Amygdala (tissue), 56 donors: ENCODE results near the gene FAM81A.

Experiments
- DNase-seq, 56 donors: peaks; one replicate each; lab custom pipeline; 2025; lab: John Stamatoyannopoulos, UW

FAM81A gene

DNA sequence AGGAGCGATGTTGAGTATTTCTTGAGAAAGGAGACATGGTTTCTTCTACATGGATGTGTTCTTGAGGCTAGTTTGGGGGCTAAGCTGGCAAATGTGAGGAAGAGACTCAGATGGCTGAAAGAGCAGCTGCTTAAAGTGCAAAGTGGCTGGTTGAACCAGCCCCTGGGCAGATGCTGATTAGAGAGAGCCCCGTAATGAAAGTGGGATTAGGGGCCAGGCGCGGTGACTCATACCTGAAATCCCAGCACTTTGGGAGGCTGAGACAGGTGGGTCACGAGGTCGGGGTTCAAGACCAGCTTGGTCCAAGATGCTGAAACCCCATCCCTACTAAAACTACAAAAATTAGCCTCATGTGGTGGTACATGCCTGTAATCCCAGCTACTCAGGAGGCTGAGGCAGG is 98.6 kb downstream of the FAM81A start:
- DNase-seq: no peak

DNA sequence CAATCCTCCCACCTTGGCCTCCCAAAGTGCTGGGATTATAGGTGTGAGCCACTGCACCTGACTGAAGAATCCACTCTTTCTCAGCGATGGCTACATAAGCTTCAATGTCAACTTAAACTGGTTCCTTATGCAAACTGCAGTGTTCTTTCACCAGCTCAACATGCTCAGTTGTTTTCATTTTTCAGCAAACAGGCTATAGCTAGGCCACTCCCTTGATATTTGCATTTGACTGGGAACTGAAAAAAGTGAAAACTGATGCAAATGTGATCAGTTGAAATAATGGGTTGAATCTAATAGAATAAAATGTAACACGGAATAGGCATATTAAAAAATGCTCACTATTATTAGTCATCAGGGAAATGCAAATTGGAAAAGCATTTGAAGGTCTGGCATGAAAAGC is 99.4 kb downstream of the FAM81A start:
- DNase-seq: no peak

DNA sequence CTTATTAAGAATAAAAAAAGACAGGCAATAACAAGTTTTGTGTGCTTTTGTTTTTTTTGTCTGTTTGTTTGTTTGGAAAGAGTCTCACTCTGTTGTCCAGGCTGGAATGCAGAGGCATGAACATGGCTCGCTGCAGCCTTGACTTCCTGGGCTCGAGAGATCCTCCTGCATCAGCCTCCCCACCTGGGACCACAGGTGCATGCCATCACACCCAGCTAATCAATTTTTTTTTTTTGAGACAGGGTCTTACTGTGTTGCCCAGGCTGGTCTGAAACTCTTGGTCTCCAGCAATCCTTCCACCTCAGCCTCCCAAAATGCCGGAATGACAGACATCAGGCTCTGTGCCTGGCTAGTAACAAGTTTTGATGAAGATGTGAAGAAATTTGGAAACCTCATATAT is 100.5 kb downstream of the FAM81A start:
- DNase-seq: no peak

DNA sequence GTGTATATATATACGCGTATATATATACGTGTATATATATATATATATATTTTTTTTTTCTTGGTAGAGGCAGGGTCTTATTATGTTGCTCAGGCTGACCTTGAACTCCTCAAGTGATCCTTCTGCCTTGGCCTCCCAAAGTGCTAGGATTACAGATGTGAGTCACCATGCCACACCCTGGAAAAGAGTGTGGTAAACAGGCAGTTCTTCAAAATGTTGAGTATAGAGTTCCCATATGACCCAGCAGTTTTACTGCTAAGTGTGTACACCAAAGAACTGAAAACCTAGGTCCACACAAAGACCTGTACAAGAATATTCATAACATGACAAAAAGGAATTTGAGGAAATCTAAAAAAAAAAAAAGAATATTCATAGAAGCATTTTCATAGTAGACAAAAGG is 101.8 kb downstream of the FAM81A start:
- DNase-seq: no peak

DNA sequence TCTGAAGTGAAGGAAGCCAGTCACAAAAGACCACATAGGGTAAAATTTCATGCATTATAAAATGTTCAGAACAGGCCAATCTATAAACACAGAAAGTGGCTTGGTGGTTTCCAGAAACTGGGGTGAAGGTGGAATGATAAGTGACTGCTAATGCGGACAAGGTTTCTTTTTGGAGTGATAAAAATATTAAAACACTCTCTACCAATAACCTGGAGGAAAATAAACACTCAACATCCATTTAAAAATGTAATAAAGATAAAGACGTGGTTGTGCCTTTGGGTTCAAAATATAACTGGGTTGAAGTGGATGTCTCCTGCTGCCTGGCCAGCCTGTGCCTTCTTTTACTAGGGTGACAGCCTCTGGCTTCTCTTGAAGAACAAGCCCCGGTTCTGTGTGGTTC is 102.7 kb downstream of the FAM81A start:
- DNase-seq: no peak

DNA sequence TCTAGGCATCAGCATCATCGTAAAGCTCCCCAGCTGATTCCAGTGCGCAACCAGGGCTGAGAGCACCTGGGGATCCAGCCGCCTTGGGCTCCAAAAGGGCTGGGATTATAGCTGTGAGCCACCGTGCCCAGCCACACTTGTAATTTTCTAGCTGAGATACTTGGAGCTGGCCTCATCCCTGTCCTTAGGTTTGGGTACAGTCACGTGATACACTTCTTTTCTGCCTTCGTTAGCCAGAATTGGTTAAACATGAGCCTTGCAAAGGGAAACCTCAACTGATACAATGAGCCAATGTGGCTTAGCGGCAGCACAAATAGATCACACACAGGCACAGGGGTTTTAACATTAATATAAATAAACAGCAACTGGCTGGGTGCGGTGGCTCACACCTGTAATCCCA is 103.8 kb downstream of the FAM81A start:
- no peak for DNase-seq

DNA sequence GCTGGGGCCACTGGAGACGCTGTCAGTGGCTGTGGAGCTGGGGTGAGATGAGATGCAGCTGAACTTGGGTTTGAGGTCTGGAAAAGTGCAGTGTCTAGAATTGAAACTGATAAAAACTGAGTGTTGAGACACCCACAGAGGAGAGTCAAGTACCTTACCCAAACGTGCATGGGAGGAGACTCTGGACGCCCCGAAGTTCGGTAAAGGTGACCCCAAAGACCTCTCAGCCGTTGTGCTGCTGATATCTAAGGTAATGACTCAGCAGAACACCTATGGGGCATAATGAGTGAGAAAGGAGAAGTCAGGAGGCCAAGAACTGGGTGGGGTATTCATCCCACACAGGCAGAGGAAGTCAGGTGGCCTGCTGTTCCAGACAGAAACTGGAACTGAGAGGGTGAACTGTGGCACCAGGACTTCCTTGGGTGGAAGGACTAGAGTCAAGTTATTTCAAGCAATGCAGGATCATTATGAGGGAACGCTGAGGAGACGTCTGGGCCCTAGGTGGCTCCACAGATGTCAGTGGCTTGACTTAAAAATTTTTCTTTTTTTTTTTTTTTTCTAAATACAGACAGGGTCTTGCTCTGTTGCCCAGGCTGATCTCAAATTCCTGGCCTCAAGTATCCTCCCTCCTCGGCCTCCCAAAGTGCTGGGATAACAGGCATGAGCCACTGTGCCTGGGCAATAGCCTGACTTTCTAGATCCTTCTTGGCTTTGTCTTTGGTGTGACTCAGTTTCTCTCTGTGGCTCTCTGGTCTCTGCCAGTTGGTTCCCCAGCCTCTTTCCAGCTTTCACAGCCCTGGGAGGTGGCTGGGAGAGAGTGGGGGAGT is 105.9 kb downstream of the FAM81A start:
- DNase-seq: no peak

DNA sequence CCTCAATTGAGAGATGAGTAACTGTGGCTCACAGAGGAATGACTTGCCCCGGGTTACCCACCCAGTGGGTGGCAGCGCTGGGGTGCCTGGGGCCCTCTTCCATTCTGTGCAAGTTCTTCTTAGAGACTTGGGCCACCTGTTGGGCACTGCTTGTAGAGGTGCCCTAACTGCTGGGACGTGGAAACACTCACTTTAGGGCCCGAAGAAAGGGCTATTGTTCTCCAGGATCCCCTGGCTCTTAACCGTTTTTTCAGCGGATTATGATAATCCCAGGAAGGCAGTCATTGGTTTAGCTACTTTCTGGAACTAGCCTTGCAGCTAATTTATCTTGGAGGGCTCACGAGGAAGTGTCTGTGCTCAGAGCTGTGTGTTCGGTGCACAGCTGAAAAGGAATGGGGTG is 107.6 kb downstream of the FAM81A start:
- no peak for DNase-seq

DNA sequence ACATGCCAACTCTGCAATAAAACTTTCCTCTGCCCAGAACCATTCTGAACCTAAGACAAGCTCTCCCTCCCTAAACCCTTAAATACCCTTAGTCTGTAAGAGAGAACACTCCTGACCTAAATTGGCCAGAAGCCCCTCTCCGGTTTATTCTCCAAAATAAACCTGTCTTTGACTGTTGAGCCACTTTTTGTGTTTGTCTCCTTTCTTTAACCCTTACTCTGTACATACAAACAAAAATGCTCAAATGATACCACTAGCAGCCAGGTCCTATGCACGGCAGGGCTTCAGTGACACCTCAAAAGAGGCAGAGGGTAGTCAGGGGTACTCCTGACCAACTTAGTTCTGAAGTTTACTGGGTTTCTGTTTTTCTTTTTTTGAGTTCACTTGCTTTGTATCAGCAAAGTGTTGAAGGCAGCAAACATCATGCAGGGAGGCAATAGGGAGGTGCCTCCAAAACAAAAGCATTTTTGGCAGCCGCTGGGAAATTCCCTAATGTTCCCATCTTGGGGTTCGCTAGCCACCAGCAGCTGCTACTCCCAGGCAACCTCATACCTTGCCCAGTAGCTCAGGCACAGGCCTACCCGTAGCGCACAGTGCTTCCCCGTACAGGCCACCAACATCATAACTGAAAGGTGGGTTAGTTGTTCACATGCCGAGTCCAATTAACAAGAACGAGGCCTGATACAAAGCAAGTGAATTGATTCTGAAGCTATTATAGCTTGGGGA is 110.7 kb downstream of the FAM81A start:
- DNase-seq: no peak

DNA sequence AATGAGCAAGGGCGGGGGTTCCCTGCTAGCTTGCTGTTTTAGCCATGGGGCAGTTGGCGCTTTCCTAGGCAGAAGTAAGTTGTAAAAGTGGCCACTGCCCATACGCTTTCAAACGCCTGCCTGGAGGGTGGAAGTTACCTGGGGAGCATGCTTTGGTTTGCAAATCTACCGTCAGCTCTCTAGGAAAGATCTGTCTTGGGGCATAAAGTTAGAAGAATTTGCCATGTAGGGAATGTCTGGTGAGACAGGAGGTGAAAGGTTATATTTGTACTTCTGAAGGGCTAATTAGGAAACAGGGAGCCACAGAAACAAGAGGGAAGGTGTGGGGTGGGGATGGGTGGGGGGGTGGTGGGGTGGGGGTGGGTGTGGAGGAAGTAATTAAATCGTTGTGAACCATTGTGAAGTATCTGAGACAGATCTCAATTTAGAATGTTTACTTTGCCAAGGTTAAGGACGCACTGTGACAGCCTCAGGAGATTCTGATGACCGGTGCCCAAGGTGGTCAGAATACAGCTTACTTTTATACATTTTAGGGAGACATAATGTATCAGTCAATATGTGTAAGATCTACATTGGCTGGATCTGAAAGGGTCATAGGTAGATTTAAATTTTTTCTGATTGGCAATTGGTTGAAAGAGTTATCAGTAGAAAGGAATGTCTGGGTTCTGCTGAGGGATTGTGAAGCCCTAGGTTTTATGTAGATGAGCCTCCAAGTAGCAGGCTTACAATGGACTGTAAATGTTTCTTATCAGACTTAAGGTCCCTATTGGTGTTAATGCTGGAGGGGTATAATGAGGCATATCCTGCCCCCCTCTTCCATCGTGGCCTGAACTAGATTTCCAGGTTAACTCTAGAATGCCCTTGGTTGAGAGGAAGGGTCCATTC is 111.6 kb downstream of the FAM81A start:
- DNase-seq: no peak

DNA sequence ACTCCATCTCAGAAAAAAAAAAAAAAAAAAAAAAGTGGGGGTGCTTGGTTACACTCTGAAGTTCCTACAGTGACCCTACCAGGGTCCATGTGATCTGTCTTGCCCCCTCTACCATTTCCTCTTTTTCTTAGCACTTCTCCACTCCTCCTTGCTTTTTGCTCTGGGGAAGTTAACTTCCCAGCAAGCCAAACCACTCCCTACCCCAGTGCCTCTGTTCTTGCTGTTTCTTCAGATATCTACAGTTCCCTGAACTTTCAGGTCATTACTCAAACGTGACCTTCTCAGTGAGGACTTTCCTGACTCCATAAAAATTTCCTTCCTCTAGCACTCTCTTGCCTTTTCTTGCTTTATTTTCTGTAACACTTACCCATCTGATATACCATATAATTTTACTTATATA is 112.5 kb downstream of the FAM81A start:
- no peak for DNase-seq

DNA sequence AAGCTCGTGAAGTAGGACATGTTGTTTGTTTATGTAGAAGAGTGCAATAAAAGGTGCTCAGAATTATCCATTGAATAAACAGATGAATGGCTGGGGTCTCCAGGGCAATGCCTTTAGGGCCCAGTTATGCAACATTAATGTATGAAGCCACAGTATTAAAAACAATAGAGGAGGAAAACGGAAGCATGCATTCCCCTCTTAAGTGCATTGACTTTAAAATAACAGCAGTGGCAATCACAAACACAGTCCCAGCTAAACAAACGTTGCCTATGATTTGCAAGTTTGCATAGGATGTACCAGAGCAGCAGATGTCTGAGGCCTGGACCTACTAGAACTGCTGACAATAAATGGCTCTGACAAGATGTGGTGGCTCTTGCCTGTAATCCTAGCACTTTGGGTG is 113.0 kb downstream of the FAM81A start:
- DNase-seq: no peak

DNA sequence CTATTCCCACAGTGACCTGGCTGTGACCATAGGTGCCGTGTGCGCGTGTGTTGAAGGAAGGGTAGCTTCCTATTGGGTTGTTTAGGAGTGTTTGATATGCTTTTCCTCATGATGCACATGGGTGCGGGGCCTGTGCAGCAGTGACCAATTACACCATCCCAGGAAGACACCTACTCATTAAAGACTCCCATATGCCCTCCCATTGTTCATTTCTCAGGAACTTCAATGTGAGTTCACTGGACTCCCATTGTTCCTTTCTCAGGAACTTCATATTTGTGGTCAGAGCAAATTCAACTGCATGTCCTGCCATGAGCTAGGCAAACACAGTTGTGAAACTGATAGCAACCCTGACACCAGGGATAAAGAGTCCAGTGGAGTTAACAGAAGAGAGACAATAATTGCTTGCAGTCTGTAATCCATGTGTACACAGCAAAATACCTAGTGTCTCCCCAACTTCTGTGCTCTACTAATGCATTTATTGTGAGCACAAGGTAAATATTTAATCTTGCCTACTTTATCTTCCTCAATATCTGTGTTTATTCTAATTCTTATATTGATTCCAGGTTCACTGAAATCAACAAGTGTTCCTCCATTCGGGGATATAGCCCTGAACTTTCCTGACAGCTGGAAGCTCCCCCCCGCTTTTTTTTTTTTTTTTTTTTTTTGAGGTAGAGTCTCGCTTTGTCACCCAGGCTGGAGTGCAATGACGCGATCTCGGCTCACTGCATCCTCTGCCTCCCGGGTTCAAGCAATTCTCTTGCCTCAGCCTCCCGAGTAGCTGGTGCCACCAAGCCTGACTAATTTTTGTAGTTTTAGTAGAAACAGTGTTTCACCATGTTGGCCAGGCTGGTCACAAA is 116.1 kb downstream of the FAM81A start:
- DNase-seq: no peak

DNA sequence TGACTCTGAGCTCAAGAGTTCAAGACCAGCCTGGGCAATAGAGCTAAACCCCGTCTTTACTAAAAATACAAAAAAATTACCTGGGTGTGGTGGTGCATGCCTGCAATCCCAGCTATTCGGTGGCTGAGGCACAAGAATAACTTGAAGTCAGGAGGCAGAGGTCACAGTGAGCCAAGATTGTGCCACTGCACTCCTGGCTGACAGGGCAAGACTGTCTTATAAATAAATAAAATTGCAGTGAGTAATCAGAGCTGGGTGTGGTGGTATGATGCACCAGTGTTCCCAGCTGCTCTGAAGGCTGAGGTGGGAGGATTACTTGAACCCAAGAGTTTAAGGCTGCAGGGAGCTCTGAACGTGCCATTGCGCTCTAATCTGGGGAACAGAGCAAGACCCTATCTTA is 117.7 kb downstream of the FAM81A start:
- DNase-seq: no peak

DNA sequence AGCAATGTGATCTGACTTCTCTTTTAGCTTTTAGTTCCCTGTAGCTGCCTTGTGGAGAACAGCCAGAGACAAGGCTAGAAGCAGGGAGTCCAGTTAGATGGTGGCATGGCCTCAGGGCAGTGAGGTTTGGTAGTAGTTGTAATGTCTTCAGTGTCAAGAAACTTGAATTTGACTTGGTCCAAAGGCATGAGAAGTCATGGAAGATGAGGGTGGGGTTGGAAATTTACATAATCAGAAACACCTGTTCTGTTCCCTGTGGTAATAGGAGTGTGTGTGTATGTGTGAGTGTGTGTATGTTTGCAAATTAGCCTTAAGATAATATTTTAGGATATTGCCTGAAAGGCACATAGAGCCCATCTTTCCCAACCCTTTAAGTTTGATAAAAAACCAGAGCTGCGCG is 118.4 kb downstream of the FAM81A start:
- DNase-seq: no peak

DNA sequence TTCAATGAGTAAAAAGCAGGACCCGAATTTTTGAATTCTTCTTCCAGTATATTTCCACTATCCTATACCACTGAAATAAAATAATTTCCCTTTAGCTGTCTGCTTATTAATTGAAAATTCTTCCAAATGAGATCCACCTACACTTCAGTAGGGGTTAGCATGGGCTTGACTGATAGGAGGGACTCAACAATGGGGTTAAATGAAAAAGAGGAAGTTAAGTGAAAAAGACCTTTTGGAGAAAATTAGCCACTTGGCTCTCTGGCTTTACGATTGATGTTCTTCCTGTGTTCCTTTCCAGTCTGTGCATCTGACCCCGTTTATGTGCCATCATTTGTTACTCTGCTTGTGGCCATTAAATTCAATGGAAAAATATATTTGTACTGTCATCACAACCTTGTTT is 119.6 kb downstream of the FAM81A start:
- no peak for DNase-seq

DNA sequence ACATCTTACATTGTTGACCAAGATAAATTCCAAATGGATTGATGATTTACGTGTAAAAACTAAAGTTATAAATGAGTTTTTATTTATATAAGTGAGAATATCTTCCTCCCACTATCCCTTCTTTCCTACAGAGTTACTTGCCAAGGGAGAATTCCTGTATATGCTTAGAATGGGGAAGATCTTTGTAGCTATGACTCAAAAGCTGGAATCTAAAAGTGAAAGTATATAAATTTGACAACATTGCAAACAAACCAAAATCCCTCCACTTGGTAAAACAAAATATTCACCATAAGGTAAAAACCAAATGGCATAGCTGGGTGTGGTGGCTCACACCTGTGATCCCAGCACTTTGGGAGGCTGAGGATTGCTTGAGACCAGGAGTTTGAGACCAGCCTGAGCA is 120.9 kb downstream of the FAM81A start:
- no peak for DNase-seq

DNA sequence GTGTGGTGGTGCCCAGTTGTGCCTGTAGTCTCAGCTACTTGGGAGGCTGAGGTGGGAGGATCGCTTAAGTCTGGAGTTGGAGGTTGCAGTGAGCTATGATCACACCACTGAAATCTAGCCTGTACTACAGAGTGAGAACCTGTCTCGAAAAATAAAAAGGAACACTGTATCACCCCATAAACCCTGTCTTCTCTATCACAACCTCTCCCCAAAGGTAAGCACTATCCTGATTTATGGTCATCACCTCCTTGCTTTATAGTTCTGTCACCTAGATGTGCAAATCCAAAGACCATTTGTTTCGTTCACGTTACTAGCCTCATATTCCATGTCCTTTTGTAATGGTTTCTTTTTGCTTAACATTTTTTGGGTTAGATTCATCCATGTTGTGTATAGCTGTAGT is 123.6 kb downstream of the FAM81A start:
- no peak for DNase-seq

DNA sequence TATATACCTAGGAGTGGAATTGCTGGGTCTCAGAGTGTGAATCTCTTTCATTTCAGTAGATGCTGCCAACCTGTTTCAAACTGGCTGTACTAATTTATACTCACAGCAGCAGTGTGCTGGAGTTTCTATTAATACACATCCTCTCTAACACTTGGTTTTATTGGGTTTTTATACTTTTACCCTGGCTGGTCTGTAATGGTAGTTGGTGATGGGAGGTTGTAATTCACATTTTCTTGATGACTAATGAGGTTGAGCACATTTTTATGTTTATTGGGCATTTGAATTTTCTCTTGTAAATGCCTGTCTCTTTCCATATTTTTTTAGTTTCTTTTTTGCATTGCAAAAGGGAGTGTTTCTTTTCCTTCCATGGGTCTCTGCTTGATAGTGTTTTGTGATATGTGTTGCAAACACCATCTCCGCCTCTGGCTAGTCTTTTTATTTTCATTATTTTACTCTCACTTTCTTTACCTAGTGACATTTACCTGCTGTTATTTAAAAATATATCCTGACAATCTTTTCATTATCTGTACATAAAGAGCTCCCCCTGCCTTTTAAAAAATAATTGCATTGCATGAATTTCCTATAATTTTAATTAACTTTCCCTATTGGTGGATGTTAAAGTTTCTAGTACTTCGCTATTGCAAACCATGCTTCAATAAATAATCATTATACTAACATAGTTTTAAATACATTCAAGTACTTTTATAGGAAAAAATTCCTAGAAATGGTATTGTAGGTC is 124.6 kb downstream of the FAM81A start:
- no peak for DNase-seq

DNA sequence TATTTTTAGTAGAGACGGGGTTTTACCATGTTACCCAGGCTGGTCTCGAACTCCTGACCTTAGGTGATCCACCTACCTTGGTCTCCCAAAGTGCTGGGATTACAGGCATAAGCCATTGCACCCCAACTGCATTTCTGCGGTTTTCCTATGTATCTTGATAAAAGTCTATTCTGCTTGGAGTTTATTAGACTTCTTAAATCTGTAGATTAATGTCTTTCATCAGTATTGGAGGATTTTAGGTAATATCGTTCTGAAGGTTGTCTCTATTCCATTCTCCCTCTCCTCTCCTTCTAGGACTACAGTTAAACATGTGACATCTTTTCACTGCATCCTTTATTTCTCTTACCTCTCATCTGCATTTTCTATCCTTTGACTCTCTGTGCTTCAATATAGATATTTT is 127.3 kb downstream of the FAM81A start:
- DNase-seq: no peak
